ENCODE data around the gene TTC29. TPM values are rescaled to one million over a fixed set of nuclear protein-coding genes. Genes with fewer than 3 reads are reported as not detected.
"Not testable (repeated sequence)": the region's sequence is repeated elsewhere in the genome, so short reads cannot be mapped to it uniquely, and the experiment has no call there.

TTC29 gene
- total and polyA plus RNA-seq, 5 donors: 0.09 to 0.85 (median 0.29) TPM

DNA sequence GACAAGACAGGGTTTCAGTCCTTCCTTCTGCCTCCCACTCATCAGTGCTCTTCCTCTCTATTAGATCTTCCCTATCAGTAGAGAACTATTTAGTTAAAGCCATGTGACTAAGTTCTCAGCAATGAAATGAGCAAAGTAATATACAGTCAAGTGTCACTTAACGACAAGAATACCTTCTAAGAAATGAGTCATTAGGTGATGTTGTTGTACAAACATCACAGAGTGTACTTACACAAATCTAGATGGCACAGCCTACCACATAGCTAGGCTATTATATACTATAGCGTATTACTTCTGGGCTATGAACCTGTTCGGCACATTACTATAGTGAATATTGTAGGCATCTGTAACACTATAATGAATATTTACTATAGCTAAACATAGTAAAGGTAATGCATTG lies 235.7 kb downstream of the TTC29 start:
- H3K4me3 ChIP-seq (ENCODE audit: low read length): no peak overlapping the region
- DNase-seq (no peak), ATAC-seq (no peak)
- intact Hi-C loops (cut with DNase I): no loop called here
- no peak overlapping the region for H3K27ac ChIP-seq (ENCODE audit: low read length)
- WGBS: 91% methylated on average over 3 of the region's 3 CpGs
- no peaks in the 10 kb centered on the region for H3K9me3 ChIP-seq (ENCODE audit: control insufficient read depth, low read length)
- H3K27me3 ChIP-seq (ENCODE audit: control insufficient read depth, insufficient read depth): no peaks in the 10 kb centered on the region
- H3K4me1 ChIP-seq (ENCODE audit: control insufficient read depth, insufficient read depth, low read length): no peaks in the 10 kb centered on the region

DNA sequence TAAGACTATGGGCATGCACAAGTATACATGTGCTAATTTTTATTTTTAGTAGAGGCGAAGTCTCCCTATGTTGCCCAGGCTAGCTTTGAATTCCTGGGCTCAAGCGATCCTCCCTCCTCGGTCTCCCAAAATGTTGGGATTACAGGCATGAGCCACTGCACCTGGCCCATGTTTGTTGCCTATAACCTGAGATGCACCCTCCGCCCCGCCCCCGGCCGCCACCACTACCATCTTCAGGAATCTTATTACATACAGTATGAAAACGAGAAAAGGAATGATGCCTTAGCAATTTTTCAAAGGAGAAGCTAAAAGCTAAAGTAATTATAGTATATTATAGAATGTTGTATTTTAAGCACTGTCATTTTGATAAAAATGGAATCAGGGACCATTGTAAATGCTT lies 245.8 kb downstream of the TTC29 start:
- Histone ChIP-seq H3K27me3 (ENCODE audit: control insufficient read depth, insufficient read depth) (no peaks in the 10 kb centered on the region), H3K9me3 (ENCODE audit: control insufficient read depth, low read length) (no peaks in the 10 kb centered on the region), H3K4me1 (ENCODE audit: control insufficient read depth, insufficient read depth, low read length) (no peaks in the 10 kb centered on the region), H3K4me3 (ENCODE audit: low read length) (no peak overlapping the region), H3K27ac (ENCODE audit: low read length) (no peak overlapping the region)
- ATAC-seq (no peak), DNase-seq (peak in 1 of 3 donors; percentile 36)
- 91% methylated on average over 8 of the region's 8 CpGs for WGBS
- intact Hi-C loops (cut with DNase I): no loop called here

- no peak overlapping the region for H3K4me3 ChIP-seq (ENCODE audit: low read length)
- H3K27ac ChIP-seq (ENCODE audit: low read length): no peak overlapping the region
- ATAC-seq: no peak
- DNase-seq: no peak
- no peaks in the 10 kb centered on the region for H3K27me3 ChIP-seq (ENCODE audit: control insufficient read depth, insufficient read depth)
- 81% methylated on average over 2 of the region's 2 CpGs for WGBS
- no peaks in the 10 kb centered on the region for H3K4me1 ChIP-seq (ENCODE audit: control insufficient read depth, insufficient read depth, low read length)
- H3K9me3 ChIP-seq (ENCODE audit: control insufficient read depth, low read length): no peaks in the 10 kb centered on the region
- intact Hi-C loops (cut with DNase I): no loop called here
These were observed 270.7 kb downstream of the TTC29 start for GRCh38 chr4:146674829-146675570.

DNA sequence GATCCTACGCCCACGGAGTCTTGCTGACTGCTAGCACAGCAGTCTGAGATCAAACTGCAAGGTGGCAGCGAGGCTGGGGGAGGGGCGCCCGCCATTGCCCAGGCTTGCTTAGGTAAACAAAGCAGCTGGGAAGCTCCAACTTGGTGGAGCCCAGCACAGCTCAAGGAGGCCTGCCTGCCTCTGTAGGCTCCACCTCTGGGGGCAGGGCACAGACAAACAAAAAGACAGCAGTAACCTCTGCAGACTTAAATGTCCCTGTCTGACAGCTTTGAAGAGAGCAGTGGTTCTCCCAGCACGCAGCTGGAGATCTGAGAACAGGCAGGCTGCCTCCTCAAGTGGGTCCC lies 281.7 kb downstream of the TTC29 start:
- intact Hi-C loops (cut with DNase I); H3K27ac ChIP-seq (ENCODE audit: low read length); ATAC-seq; H3K27me3 ChIP-seq (ENCODE audit: control insufficient read depth, insufficient read depth); H3K9me3 ChIP-seq (ENCODE audit: control insufficient read depth, low read length); H3K4me1 ChIP-seq (ENCODE audit: control insufficient read depth, insufficient read depth, low read length); DNase-seq; H3K4me3 ChIP-seq (ENCODE audit: low read length): not testable (repeated sequence)
- 59% methylated on average over 6 of the region's 6 CpGs for WGBS

GRCh38 chr4:146661367-146661766 lies 284.3 kb downstream of the TTC29 start:
- intact Hi-C loops (cut with DNase I): no loop called here
- DNase-seq: no peak
- H3K4me1 ChIP-seq (ENCODE audit: control insufficient read depth, insufficient read depth, low read length): no peaks in the 10 kb centered on the region
- peaks cover 1% of the 10 kb centered on the region for H3K27me3 ChIP-seq (ENCODE audit: control insufficient read depth, insufficient read depth)
- WGBS: 42% methylated on average over 4 of the region's 4 CpGs
- no peak overlapping the region for H3K4me3 ChIP-seq (ENCODE audit: low read length)
- no peak for ATAC-seq
- H3K9me3 ChIP-seq (ENCODE audit: control insufficient read depth, low read length): no peaks in the 10 kb centered on the region
- no peak overlapping the region for H3K27ac ChIP-seq (ENCODE audit: low read length)

Data from right cardiac atrium (tissue), 5 donors.